Measurements from ENCODE around the gene EPS15. TPM values are rescaled to one million over a fixed set of nuclear protein-coding genes. Genes with fewer than 3 reads are reported as not detected.

Gene EPS15
- total and polyA plus RNA-seq, 11 donors: 19.9 to 80.6 (median 67.8) TPM

DNA sequence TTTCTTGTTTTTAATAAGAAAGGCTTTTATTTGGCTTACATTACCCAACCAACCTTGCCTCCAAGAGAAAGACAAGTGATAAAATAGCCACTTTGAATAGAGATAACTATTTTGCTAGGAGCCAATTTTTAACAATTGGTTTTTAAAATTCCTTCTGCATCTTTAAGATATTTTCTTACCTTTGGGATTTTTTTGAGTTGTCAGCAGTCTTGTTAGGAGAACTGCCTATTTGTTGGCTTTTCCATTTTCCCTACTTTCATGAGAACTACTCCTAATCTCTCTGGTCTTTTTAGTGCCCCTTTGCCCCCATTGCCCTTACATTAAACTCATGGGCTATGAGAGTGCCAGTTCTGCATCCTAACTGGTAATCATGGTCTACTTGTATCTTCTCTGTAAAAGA is 38.1 kb upstream of the EPS15 start:
- Histone ChIP-seq H3K27ac (no peak overlapping the region), H3K36me3 (no peaks in the 10 kb centered on the region), H3K4me3 (no peak overlapping the region), H3K4me1 (peaks cover 0 to 16% (median 0%) of the 10 kb centered on the region in 12 donors), H3K9me3 (no peaks in the 10 kb centered on the region), H3K27me3 (no peaks in the 10 kb centered on the region)
- DNase-seq (no peak), ATAC-seq (no peak)
- intact Hi-C loops (cut with DNase I): no loop called here
- TF ChIP-seq, protein P1, sequence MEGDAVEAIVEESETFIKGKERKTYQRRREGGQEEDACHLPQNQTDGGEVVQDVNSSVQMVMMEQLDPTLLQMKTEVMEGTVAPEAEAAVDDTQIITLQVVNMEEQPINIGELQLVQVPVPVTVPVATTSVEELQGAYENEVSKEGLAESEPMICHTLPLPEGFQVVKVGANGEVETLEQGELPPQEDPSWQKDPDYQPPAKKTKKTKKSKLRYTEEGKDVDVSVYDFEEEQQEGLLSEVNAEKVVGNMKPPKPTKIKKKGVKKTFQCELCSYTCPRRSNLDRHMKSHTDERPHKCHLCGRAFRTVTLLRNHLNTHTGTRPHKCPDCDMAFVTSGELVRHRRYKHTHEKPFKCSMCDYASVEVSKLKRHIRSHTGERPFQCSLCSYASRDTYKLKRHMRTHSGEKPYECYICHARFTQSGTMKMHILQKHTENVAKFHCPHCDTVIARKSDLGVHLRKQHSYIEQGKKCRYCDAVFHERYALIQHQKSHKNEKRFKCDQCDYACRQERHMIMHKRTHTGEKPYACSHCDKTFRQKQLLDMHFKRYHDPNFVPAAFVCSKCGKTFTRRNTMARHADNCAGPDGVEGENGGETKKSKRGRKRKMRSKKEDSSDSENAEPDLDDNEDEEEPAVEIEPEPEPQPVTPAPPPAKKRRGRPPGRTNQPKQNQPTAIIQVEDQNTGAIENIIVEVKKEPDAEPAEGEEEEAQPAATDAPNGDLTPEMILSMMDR (IDR thresholded peaks at IDR 0.05): no peak
- TF ChIP-seq POLR2A (IDR thresholded peaks at IDR 0.05): no peak

DNA sequence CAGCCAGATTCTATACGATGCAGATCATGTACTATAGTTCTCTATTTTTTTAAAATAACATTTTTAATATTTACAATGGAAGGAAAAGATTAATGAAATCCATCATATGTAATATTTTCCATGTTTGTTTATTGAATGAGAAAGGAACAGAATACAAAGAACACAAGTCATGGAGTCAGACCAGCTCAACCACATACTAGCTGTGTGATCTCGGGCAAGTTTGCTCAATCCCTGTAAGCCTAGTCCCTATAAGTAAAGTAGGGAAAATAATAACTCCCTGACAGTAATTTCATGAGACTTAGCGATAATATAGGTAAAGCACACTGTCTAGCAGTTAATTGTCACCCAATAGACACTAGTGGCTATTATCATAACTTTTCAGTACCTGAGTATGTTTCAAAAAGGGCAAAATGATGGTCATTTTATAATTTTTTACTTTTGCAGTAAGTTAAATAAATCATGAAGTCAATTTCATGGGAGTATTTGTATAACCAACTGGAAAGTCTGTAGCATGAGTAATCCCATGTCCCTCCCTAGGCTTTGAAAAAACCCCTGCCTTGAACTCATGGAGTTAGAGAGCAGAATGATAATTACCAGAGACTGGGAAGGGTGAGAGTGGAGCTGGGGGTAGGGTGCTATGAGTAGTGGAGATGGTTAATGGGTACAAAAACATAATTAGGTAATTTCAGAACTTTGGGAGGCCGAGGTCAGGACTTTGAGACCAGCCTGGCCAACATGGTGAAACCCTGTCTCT is 37.0 kb upstream of the EPS15 start:
- Histone ChIP-seq H3K27ac (no peak overlapping the region), H3K9me3 (no peaks in the 10 kb centered on the region), H3K27me3 (no peaks in the 10 kb centered on the region), H3K4me3 (no peak overlapping the region), H3K36me3 (no peaks in the 10 kb centered on the region), H3K4me1 (peaks cover 0 to 6% (median 0%) of the 10 kb centered on the region in 12 donors)
- intact Hi-C loops (cut with DNase I): no loop called here
- TF ChIP-seq, protein P1 (IDR thresholded peaks at IDR 0.05): no peak
- no peak for TF ChIP-seq POLR2A (IDR thresholded peaks at IDR 0.05)
- 91 to 96% (median 95%) methylated on average over 4 of the region's 4 CpGs for WGBS, 4 donors
- ATAC-seq: no peak
- no peak for DNase-seq

DNA sequence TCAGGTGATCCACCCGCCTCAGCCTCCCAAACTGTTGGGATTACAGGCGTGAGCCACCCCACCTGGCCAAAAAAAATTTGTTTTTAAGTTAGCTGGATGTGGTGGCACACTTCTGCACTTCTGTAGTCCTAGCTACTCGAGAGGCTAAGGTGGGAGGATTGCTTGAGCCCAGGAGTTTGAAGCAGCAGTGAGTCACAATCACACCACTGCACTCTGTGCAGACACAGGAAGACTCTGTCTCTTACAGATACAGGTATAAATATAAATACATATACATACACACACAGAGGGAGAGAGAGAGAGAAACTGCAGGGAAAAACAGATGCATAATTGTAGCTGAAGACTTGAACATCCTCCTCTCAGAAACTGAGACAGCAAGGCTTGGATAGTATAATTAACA is 34.8 kb upstream of the EPS15 start:
- Histone ChIP-seq H3K4me3 (no peak overlapping the region), H3K9me3 (no peaks in the 10 kb centered on the region), H3K27me3 (no peaks in the 10 kb centered on the region), H3K4me1 (peaks cover 0 to 13% (median 0%) of the 10 kb centered on the region in 12 donors), H3K27ac (no peak overlapping the region), H3K36me3 (no peaks in the 10 kb centered on the region)
- DNase-seq: no peak
- WGBS, 4 donors: 81 to 88% (median 86%) methylated on average over 3 of the region's 3 CpGs
- ATAC-seq: no peak
- TF ChIP-seq, protein P1 (IDR thresholded peaks at IDR 0.05): no peak
- TF ChIP-seq POLR2A (IDR thresholded peaks at IDR 0.05): no peak
- intact Hi-C loops (cut with DNase I): no loop called here

DNA sequence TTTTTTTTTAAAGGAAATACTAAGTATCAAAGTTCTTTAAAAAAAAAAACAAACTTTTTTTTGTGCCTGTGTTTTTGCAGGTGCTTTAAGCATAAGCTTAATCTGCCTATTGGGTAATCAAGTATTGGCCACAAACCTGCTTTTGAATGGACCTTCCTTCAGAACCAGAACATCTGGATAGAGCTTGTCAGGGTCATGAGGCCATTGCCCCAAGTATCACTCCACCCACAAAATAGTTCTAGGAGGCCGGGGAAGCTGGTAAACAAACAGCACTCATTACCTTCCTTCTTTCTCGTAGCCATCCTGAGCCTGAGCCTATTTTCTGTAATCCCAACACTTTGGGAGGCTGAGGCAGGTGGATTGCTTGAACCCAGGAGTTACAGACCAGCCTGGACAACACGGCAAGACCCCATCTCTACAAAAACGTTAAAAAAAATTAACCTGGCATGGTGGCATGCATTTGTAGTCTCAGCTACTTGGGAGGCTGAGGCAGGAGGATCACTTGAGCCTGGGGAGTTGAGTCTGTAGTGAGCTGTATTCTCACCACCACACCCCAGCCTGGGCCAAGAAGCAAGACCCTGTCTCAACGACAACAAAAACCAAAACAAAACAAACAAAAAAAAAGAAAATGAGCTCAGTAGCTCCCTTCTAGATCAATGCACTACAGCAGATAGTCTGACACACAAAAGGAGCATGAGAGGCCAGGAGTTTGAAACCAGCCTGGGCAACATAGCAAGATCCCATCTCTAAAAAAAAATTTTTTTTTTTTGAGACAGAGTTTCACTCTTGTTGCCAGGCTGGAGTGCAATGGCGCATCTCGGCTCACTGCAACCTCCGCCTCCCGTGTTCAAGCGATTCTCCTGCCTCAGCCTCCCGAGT is 34.1 kb upstream of the EPS15 start:
- H3K27me3 ChIP-seq: no peaks in the 10 kb centered on the region
- H3K4me3 ChIP-seq: no peak overlapping the region
- no peak for DNase-seq
- no peak for ATAC-seq
- H3K27ac ChIP-seq: no peak overlapping the region
- no peaks in the 10 kb centered on the region for H3K36me3 ChIP-seq
- no peak for TF ChIP-seq POLR2A (IDR thresholded peaks at IDR 0.05)
- TF ChIP-seq, protein P1 (IDR thresholded peaks at IDR 0.05): no peak
- intact Hi-C loops (cut with DNase I): no loop called here
- H3K4me1 ChIP-seq: peaks cover 0 to 16% (median 0%) of the 10 kb centered on the region in 12 donors
- 91 to 95% (median 93%) methylated on average over 11 of the region's 11 CpGs for WGBS, 4 donors
- no peaks in the 10 kb centered on the region for H3K9me3 ChIP-seq
